H9 (cell line): Measurements from ENCODE around the gene SLCO2A1. TPM values are rescaled to one million over a fixed set of nuclear protein-coding genes. Genes with fewer than 3 reads are reported as not detected.

Experiments used
- DNase-seq: peaks from one replicate; pipeline ENCODE4 v3.0.0-alpha.2; 2017
- H2AFZ ChIP-seq: one replicate; pipeline ENCODE4 v1.6.1; 2013; ENCODE audit warnings: mild to moderate bottlenecking, low read length, control low read depth, moderate library complexity
- H2AK5ac ChIP-seq: 2 replicates; pipeline ENCODE4 v1.6.1; 2013; ENCODE audit warnings: low read length, control low read depth, mixed read lengths; ENCODE audit not compliant: insufficient read length
- H2BK120ac ChIP-seq: one replicate; pipeline ENCODE4 v1.6.1; 2013; ENCODE audit warnings: low read depth, mild to moderate bottlenecking, low read length, control low read depth, inconsistent platforms; ENCODE audit not compliant: poor library complexity, severe bottlenecking
- H2BK12ac ChIP-seq: 2 replicates; pipeline ENCODE4 v1.6.1; 2013; ENCODE audit warnings: low read length, control low read depth, mixed read lengths, low read depth; ENCODE audit not compliant: insufficient read length
- H2BK15ac ChIP-seq: 2 replicates; pipeline ENCODE4 v1.6.1; 2013; ENCODE audit warnings: low read depth, low read length, control low read depth
- H2BK20ac ChIP-seq: one replicate; pipeline ENCODE4 v1.6.1; 2013; ENCODE audit warnings: low read depth, mild to moderate bottlenecking, low read length, control low read depth, inconsistent platforms; ENCODE audit not compliant: poor library complexity, severe bottlenecking
- H2BK5ac ChIP-seq: 2 replicates; pipeline ENCODE4 v1.6.1; 2013; ENCODE audit warnings: low read length, control low read depth, mixed read lengths; ENCODE audit not compliant: insufficient read length
- H3K14ac ChIP-seq: 2 replicates; pipeline ENCODE4 v1.6.1; 2013; ENCODE audit warnings: low read length, control low read depth; ENCODE audit not compliant: insufficient read depth
- H3K18ac ChIP-seq: 2 replicates; pipeline ENCODE4 v1.6.1; 2013; ENCODE audit warnings: low read depth, mild to moderate bottlenecking, mixed read lengths, low read length, control low read depth; ENCODE audit not compliant: insufficient read length
- H3K23ac ChIP-seq: 2 replicates; pipeline ENCODE4 v1.6.1; 2013; ENCODE audit warnings: low read length, control low read depth, mixed read lengths, low read depth; ENCODE audit not compliant: insufficient read length
- H3K23me2 ChIP-seq: 2 replicates; pipeline ENCODE4 v1.6.1; 2013; ENCODE audit warnings: low read depth, mild to moderate bottlenecking, mixed read lengths, low read length, control low read depth; ENCODE audit not compliant: insufficient read length, poor library complexity, severe bottlenecking
- H3K27ac ChIP-seq: 2 replicates; pipeline ENCODE4 v1.5.1; 2013; ENCODE audit warnings: low read length, control low read depth, mixed read lengths, low read depth; ENCODE audit not compliant: insufficient read length
- H3K27me3 ChIP-seq: 2 replicates; pipeline ENCODE4 v1.6.1; 2013; ENCODE audit warnings: low read length, control low read depth, inconsistent platforms; ENCODE audit not compliant: insufficient read depth
- H3K4ac ChIP-seq: 2 replicates; pipeline ENCODE4 v1.6.1; 2013; ENCODE audit warnings: low read depth, mild to moderate bottlenecking, control low read depth, inconsistent platforms, low read length, moderate library complexity
- H3K4me1 ChIP-seq: 2 replicates; pipeline ENCODE4 v1.6.1; 2013; ENCODE audit warnings: low read length, control low read depth, inconsistent platforms; ENCODE audit not compliant: insufficient read depth
- H3K4me2 ChIP-seq: 2 replicates; pipeline ENCODE4 v1.6.1; 2013; ENCODE audit warnings: low read length, control low read depth, mixed read lengths; ENCODE audit not compliant: insufficient read length, insufficient read depth
- H3K56ac ChIP-seq: 2 replicates; pipeline ENCODE4 v1.6.1; 2013; ENCODE audit warnings: low read depth, mild to moderate bottlenecking, mixed read lengths, low read length, control low read depth; ENCODE audit not compliant: insufficient read length
- H3K79me1 ChIP-seq: 2 replicates; pipeline ENCODE4 v1.6.1; 2013; ENCODE audit warnings: low read depth, mild to moderate bottlenecking, moderate library complexity, low read length, control low read depth, inconsistent platforms; ENCODE audit not compliant: insufficient read depth, poor library complexity, severe bottlenecking
- H3K79me2 ChIP-seq: 2 replicates; pipeline ENCODE4 v1.6.1; 2013; ENCODE audit warnings: low read length, control low read depth, inconsistent platforms; ENCODE audit not compliant: insufficient read depth
- H3K9ac ChIP-seq: 2 replicates; pipeline ENCODE4 v1.6.1; 2013; ENCODE audit warnings: low read length, control low read depth, mixed read lengths; ENCODE audit not compliant: insufficient read length; ENCODE audit errors: extremely low read depth
- H3K9me3 ChIP-seq: one replicate; pipeline ENCODE4 v1.6.1; 2013; ENCODE audit warnings: low read depth, low read length, inconsistent platforms; ENCODE audit not compliant: control insufficient read depth
- H3T11ph ChIP-seq: one replicate; pipeline ENCODE4 v1.6.1; 2013; ENCODE audit warnings: mild to moderate bottlenecking, low read length, control low read depth, inconsistent platforms
- H4K20me1 ChIP-seq: one replicate; pipeline ENCODE4 v1.6.1; 2013; ENCODE audit not compliant: control insufficient read depth, insufficient read length, insufficient read depth
- H4K5ac ChIP-seq: 2 replicates; pipeline ENCODE4 v1.6.1; 2013; ENCODE audit warnings: low read depth, mild to moderate bottlenecking, mixed read lengths, low read length, control low read depth; ENCODE audit not compliant: insufficient read length
- H4K8ac ChIP-seq: replicated peaks from 2 replicates; pipeline ENCODE4 v1.6.1; 2013; ENCODE audit warnings: low read length, control low read depth, mixed read lengths, low read depth; ENCODE audit not compliant: insufficient read length
- H4K91ac ChIP-seq: 2 replicates; pipeline ENCODE4 v1.6.1; 2013; ENCODE audit warnings: low read depth, mild to moderate bottlenecking, moderate library complexity, mixed read lengths, low read length, control low read depth; ENCODE audit not compliant: insufficient read length
- H3K27ac Mint-ChIP-seq, 3 experiments: 2 replicates in 2 of 3; 3 replicates in 1 of 3; pipeline ENCODE4 v1.8.0; 2020 to 2021; ENCODE audit warnings: mixed read lengths in 3 of 3, mild to moderate bottlenecking in 1 of 3, moderate library complexity in 1 of 3
- H3K27me3 Mint-ChIP-seq: 2 replicates; pipeline ENCODE4 v1.8.0; 2021; ENCODE audit warnings: low read depth, mild to moderate bottlenecking, moderate library complexity, mixed read lengths
- H3K36me3 Mint-ChIP-seq, 3 experiments: 2 replicates in 2 of 3; 3 replicates in 1 of 3; pipeline ENCODE4 v1.8.0; 2020 to 2021; ENCODE audit warnings: low read depth in 3 of 3, mixed read lengths in 3 of 3; ENCODE audit not compliant: insufficient read depth in 1 of 3
- H3K4me1 Mint-ChIP-seq, 2 experiments: 2 replicates each; pipeline ENCODE4 v1.8.0; 2020; ENCODE audit warnings: mixed read lengths in 2 of 2
- H3K4me3 Mint-ChIP-seq, 2 experiments: 2 replicates in 1 of 2; 3 replicates in 1 of 2; pipeline ENCODE4 v1.8.0; 2020 to 2021; ENCODE audit warnings: mild to moderate bottlenecking in 2 of 2, mixed read lengths in 2 of 2, moderate library complexity in 1 of 2
- H3K9me3 Mint-ChIP-seq, 2 experiments: 2 replicates in 1 of 2; 3 replicates in 1 of 2; pipeline ENCODE4 v1.8.0; 2020; ENCODE audit warnings: mild to moderate bottlenecking in 2 of 2, mixed read lengths in 2 of 2, moderate library complexity in 1 of 2
- WGBS: extraction: QIAGEN DNeasy Blood & Tissue Kit; methylation state at CpG from one replicate; pipeline ENCODE4 v1.1.7; 2013; ENCODE audit warnings: missing lambda C conversion rate, low lambda C conversion rate, mixed read lengths; ENCODE audit not compliant: insufficient read length; ENCODE audit errors: extremely low coverage; 5-methylcytosine and 5-hydroxymethylcytosine counted together
- total RNA-seq: library from RNA; stranded (reverse); gene quantifications from 2 replicates; pipeline ENCODE4 v1.2.1, GENCODE V29; 2021
- TF ChIP-seq, protein P1 (sequence below): fragments of 200-600 bp; sonication (generic); conservative IDR thresholded peaks from 3 replicates; pipeline ENCODE4 v1.8.0; 2021; ENCODE audit warnings: antibody characterized with exemption, mild to moderate bottlenecking

SLCO2A1 gene
- total RNA-seq, 1 experiment from 2014 or later = 0.98 TPM

DNA sequence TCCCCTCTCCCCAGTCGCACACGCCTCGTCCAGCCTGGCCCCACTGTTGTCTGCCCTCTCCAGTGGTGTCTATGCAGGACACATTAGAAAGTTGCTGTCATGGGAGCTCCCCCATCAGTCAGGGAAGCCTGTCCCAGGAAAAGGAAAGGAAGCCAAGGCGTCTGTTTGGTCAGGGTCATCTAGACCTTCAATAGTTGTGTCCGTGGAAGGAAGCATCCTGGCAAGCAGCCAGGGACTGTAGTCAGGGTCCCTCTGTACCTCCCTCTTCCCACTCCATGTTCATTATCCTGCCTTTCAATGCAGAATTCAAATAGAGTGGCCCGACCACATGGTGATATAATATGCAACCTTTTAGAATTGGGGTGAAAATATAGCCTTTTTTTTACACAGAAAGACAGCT, 73.4 kb downstream of the SLCO2A1 start:
- no peak overlapping the region for H2AFZ ChIP-seq
- H4K91ac ChIP-seq = no peak overlapping the region
- no peak overlapping the region for H3T11ph ChIP-seq
- H2BK12ac ChIP-seq = no peak overlapping the region
- TF ChIP-seq, protein P1, sequence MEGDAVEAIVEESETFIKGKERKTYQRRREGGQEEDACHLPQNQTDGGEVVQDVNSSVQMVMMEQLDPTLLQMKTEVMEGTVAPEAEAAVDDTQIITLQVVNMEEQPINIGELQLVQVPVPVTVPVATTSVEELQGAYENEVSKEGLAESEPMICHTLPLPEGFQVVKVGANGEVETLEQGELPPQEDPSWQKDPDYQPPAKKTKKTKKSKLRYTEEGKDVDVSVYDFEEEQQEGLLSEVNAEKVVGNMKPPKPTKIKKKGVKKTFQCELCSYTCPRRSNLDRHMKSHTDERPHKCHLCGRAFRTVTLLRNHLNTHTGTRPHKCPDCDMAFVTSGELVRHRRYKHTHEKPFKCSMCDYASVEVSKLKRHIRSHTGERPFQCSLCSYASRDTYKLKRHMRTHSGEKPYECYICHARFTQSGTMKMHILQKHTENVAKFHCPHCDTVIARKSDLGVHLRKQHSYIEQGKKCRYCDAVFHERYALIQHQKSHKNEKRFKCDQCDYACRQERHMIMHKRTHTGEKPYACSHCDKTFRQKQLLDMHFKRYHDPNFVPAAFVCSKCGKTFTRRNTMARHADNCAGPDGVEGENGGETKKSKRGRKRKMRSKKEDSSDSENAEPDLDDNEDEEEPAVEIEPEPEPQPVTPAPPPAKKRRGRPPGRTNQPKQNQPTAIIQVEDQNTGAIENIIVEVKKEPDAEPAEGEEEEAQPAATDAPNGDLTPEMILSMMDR = no peak
- DNase-seq = no peak
- H2BK5ac ChIP-seq = no peak overlapping the region
- no peak overlapping the region for H3K23ac ChIP-seq
- H3K27me3 ChIP-seq = no peaks in the 10 kb centered on the region
- no peak overlapping the region for H4K5ac ChIP-seq
- H3K79me1 ChIP-seq = no peaks in the 10 kb centered on the region
- H3K79me2 ChIP-seq = no peaks in the 10 kb centered on the region
- no peak overlapping the region for H3K9ac ChIP-seq
- H3K36me3 Mint-ChIP-seq = peaks cover 0 to 2% (median 2%) of the 10 kb centered on the region in 3 experiments; a peak in 3 of 7 replicates
- H3K14ac ChIP-seq = no peak overlapping the region
- H2BK120ac ChIP-seq = no peak overlapping the region
- H3K4ac ChIP-seq = no peak overlapping the region
- no peak overlapping the region for H4K8ac ChIP-seq
- peaks cover 20% of the 10 kb centered on the region for H3K27me3 Mint-ChIP-seq
- no peaks in the 10 kb centered on the region for H3K4me1 ChIP-seq
- no peak overlapping the region for H3K4me2 ChIP-seq
- H3K56ac ChIP-seq = no peak overlapping the region
- H2BK20ac ChIP-seq = no peak overlapping the region
- H2BK15ac ChIP-seq = no peak overlapping the region
- H4K20me1 ChIP-seq = no peaks in the 10 kb centered on the region
- no peak overlapping the region for H2AK5ac ChIP-seq
- H3K4me1 Mint-ChIP-seq = peaks cover 6 to 12% of the 10 kb centered on the region in 2 experiments; a peak in 3 of 4 replicates
- H3K18ac ChIP-seq = no peak overlapping the region
- H3K9me3 Mint-ChIP-seq = peaks cover 0 to 3% of the 10 kb centered on the region in 2 experiments; a peak in 2 of 5 replicates
- H3K27ac ChIP-seq = no peak overlapping the region
- H3K23me2 ChIP-seq = no peaks in the 10 kb centered on the region
- no CpG with 5 or more reads among the region's 6 CpGs for WGBS
- no peak overlapping the region; a peak in 1 of 5 replicates for H3K4me3 Mint-ChIP-seq
- no peaks in the 10 kb centered on the region for H3K9me3 ChIP-seq
- 0 out of 7 replicates have a peak overlapping the region, but pooled peaks of 1 of the 3 experiments have one; percentile 34 for H3K27ac Mint-ChIP-seq
